SK-N-SH (cell line): ENCODE data around the gene ANO2. TPM values are rescaled to one million over a fixed set of nuclear protein-coding genes. Genes with fewer than 3 reads are reported as not detected.

ENCODE experiments used
- CTCF ChIA-PET: fragments of 300-600, 350-600 bp; formaldehyde crosslinking; extraction: SDS; loops from one replicate; lab custom pipeline; 2021; lab: Yijun Ruan, JAX
- POLR2A ChIA-PET: fragments of 350-600 bp; sonication (Branson Sonifier 250); formaldehyde crosslinking; extraction: SDS; loops from one replicate; lab custom pipeline; 2020; ENCODE audit warnings: antibody characterized with exemption, inconsistent platforms; lab: Yijun Ruan, JAX
- DNase-seq: peaks from one replicate; pipeline ENCODE4 v3.0.0; 2012
- H2AFZ ChIP-seq: fragments of 200-600 bp; sonication (generic); 2 replicates; pipeline ENCODE4 v1.8.1; 2016; ENCODE audit warnings: antibody characterized with exemption, mild to moderate bottlenecking, low read depth
- H3F3A ChIP-seq: fragments of 200-600 bp; sonication (generic); replicated peaks from 2 replicates; pipeline ENCODE3; 2016; ENCODE audit warnings: antibody characterized with exemption, mild to moderate bottlenecking; ENCODE audit not compliant: insufficient read depth
- H3K27ac ChIP-seq, 2 experiments: fragments of 200-500 bp in 1 of 2; fragments of 200-600 bp in 1 of 2; sonication (Bioruptor generic) in 1 of 2; sonication (generic), shearing (Covaris generic) in 1 of 2; 2 replicates each; pipeline versions ENCODE4 v1.5.1 to v1.6.1; 2014 to 2016; ENCODE audit warnings: low read depth in 2 of 2, inconsistent platforms in 1 of 2, low read length in 1 of 2, mild to moderate bottlenecking in 1 of 2, mixed read lengths in 1 of 2
- H3K27me3 ChIP-seq: fragments of 200-600 bp; sonication (generic), shearing (Covaris generic); 2 replicates; pipeline ENCODE4 v1.6.1; 2016; ENCODE audit warnings: mixed run types; ENCODE audit not compliant: insufficient read depth
- H3K36me3 ChIP-seq, 2 experiments: fragments of 200-500 bp in 1 of 2; fragments of 200-600 bp in 1 of 2; sonication (Bioruptor generic) in 1 of 2; sonication (generic) in 1 of 2; replicated peaks in 1 of 2; 2 replicates each; pipeline versions ENCODE3 to v1.5.1; 2014 to 2016; ENCODE audit warnings: low read length in 1 of 2, mild to moderate bottlenecking in 1 of 2; ENCODE audit not compliant: insufficient read depth in 2 of 2, control insufficient read depth in 1 of 2
- H3K4me1 ChIP-seq, 2 experiments: fragments of 200-500 bp in 1 of 2; fragments of 200-600 bp in 1 of 2; sonication (Bioruptor generic) in 1 of 2; sonication (generic), shearing (Covaris generic) in 1 of 2; 2 replicates each; pipeline versions ENCODE4 v1.5.1 to v1.6.1; 2014 to 2016; ENCODE audit warnings: low read depth in 1 of 2, low read length in 1 of 2, mixed run types in 1 of 2; ENCODE audit not compliant: insufficient read depth in 2 of 2, control insufficient read depth in 1 of 2
- H3K4me2 ChIP-seq: fragments of 200-600 bp; sonication (generic), shearing (Covaris generic); 2 replicates; pipeline ENCODE4 v1.6.1; 2017; ENCODE audit warnings: mixed run types
- H3K4me3 ChIP-seq, 2 experiments: fragments of 200-500 bp in 1 of 2; fragments of 200-600 bp in 1 of 2; sonication (Bioruptor generic) in 1 of 2; sonication (generic), shearing (Covaris generic) in 1 of 2; 2 replicates each; pipeline versions ENCODE4 v1.5.1 to v1.8.1; 2014 to 2016; ENCODE audit warnings: low read depth in 2 of 2, inconsistent platforms in 1 of 2, low read length in 1 of 2, mild to moderate bottlenecking in 1 of 2, mixed read lengths in 1 of 2, moderate library complexity in 1 of 2
- H3K79me2 ChIP-seq: fragments of 200-600 bp; sonication (generic); 2 replicates; pipeline ENCODE4 v1.8.1; 2017; ENCODE audit warnings: mild to moderate bottlenecking; ENCODE audit not compliant: insufficient read depth
- H3K9ac ChIP-seq: fragments of 200-600 bp; sonication (generic); 2 replicates; pipeline ENCODE4 v1.6.1; 2017; ENCODE audit warnings: mixed run types
- H3K9me2 ChIP-seq: fragments of 200-600 bp; sonication (generic); 2 replicates; pipeline ENCODE4 v1.6.1; 2017; ENCODE audit warnings: mixed run types
- H3K9me3 ChIP-seq: fragments of 200-600 bp; sonication (generic); 2 replicates; pipeline ENCODE4 v1.6.1; 2017; ENCODE audit warnings: mixed run types, mild to moderate bottlenecking, moderate library complexity
- H4K20me1 ChIP-seq: fragments of 200-600 bp; sonication (generic); 2 replicates; pipeline ENCODE4 v1.6.1; 2017; ENCODE audit warnings: mild to moderate bottlenecking, mixed run types; ENCODE audit not compliant: insufficient read depth
- EP300 ChIP-seq, 2 experiments: IDR thresholded peaks; 2 replicates each; pipeline versions ENCODE4 v1.4.0 to v1.6.1; 2012; ENCODE audit warnings: borderline replicate concordance in 1 of 2, low read depth in 1 of 2, low read length in 1 of 2
- FOXM1 ChIP-seq: IDR thresholded peaks from 2 replicates; pipeline ENCODE4 v1.4.0; 2012; ENCODE audit warnings: low read depth, mild to moderate bottlenecking
- GATA2 ChIP-seq: sonication (generic); formaldehyde crosslinking; IDR thresholded peaks from 2 replicates; pipeline ENCODE4 v1.5.0; 2020; ENCODE audit warnings: mild to moderate bottlenecking, missing genetic modification reagents
- IRF3 ChIP-seq: fragments of 150-350 bp; IDR thresholded peaks from 2 replicates; pipeline ENCODE4 v1.6.1; 2016; ENCODE audit warnings: mild to moderate bottlenecking, low read depth, low read length
- JUND ChIP-seq: IDR thresholded peaks from 2 replicates; pipeline ENCODE4 v1.4.0; 2012
- MEF2A ChIP-seq: IDR thresholded peaks from 2 replicates; pipeline ENCODE4 v1.4.0; 2012; ENCODE audit warnings: low read depth, borderline replicate concordance
- MXI1 ChIP-seq: IDR thresholded peaks from 2 replicates; pipeline ENCODE4 v1.6.1; 2012; ENCODE audit warnings: mild to moderate bottlenecking, low read depth, low read length, improper control_type of control experiment
- NFIC ChIP-seq: IDR thresholded peaks from 2 replicates; pipeline ENCODE4 v1.4.0; 2012; ENCODE audit warnings: borderline replicate concordance
- PBX3 ChIP-seq: IDR thresholded peaks from 2 replicates; pipeline ENCODE4; 2012
- POLR2AphosphoS5 ChIP-seq: IDR thresholded peaks from 2 replicates; pipeline ENCODE4 v1.6.1; 2012; ENCODE audit warnings: low read depth, low read length
- RCOR1 ChIP-seq: fragments of 150-350 bp; IDR thresholded peaks from 2 replicates; pipeline ENCODE4 v1.6.1; 2017; ENCODE audit warnings: antibody characterized with exemption, low read length
- RFX5 ChIP-seq: IDR thresholded peaks from 2 replicates; pipeline ENCODE4 v1.6.1; 2012; ENCODE audit warnings: mild to moderate bottlenecking, improper control_type of control experiment, low read length
- TCF12 ChIP-seq: IDR thresholded peaks from 2 replicates; pipeline ENCODE4 v1.4.0; 2012
- YY1 ChIP-seq: IDR thresholded peaks from 2 replicates; pipeline ENCODE4 v1.4.0; 2012; ENCODE audit warnings: low read depth, mild to moderate bottlenecking
- WGBS: methylation state at CpG from one replicate; pipeline ENCODE4 v1.1.6; 2017; ENCODE audit warnings: low lambda C conversion rate; 5-methylcytosine and 5-hydroxymethylcytosine counted together
- polyA plus RNA-seq, 3 experiments: library from polyadenylated mRNA; depleted of rRNA; stranded (reverse); fragments of >200 nt; gene quantifications; 2 replicates each; pipeline ENCODE4 v1.2.3, GENCODE V29; 2012
- TF ChIP-seq, protein P1 (sequence below): IDR thresholded peaks from 2 replicates; pipeline ENCODE4 v1.6.1; 2012; ENCODE audit warnings: mild to moderate bottlenecking, low read depth, low read length, moderate library complexity
- TF ChIP-seq, protein P2 (sequence below): IDR thresholded peaks from 2 replicates; pipeline ENCODE4 v1.4.0; 2012; ENCODE audit warnings: low read depth, borderline replicate concordance
- TF ChIP-seq, protein P3 (sequence below): IDR thresholded peaks from 2 replicates; pipeline ENCODE4 v1.4.0; 2012; ENCODE audit warnings: low read depth, borderline replicate concordance

The ANO2 gene
- polyA plus RNA-seq, 1 of the 3 experiments (the other 2 are of a cell fraction): not detected

DNA sequence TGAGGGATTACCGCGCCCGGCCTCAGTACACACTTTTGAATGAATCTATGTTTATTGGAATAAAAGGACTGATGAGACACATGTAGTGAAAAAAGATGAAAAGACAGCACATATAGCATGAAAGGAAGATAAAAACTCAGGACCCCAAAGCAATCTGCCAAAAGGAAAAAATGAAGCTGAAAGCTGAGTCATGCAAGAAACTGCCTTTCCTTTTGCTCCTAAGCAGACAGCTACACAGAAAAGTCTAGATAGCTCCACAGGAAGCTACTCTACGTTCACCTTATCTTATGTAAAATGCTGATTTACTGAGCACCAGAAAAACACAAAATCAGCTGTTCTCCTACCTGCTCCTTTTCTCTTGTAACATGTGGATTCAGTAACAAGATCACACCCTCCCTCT lies 384.8 kb downstream of the ANO2 start (continued):
- TF ChIP-seq, protein P1, sequence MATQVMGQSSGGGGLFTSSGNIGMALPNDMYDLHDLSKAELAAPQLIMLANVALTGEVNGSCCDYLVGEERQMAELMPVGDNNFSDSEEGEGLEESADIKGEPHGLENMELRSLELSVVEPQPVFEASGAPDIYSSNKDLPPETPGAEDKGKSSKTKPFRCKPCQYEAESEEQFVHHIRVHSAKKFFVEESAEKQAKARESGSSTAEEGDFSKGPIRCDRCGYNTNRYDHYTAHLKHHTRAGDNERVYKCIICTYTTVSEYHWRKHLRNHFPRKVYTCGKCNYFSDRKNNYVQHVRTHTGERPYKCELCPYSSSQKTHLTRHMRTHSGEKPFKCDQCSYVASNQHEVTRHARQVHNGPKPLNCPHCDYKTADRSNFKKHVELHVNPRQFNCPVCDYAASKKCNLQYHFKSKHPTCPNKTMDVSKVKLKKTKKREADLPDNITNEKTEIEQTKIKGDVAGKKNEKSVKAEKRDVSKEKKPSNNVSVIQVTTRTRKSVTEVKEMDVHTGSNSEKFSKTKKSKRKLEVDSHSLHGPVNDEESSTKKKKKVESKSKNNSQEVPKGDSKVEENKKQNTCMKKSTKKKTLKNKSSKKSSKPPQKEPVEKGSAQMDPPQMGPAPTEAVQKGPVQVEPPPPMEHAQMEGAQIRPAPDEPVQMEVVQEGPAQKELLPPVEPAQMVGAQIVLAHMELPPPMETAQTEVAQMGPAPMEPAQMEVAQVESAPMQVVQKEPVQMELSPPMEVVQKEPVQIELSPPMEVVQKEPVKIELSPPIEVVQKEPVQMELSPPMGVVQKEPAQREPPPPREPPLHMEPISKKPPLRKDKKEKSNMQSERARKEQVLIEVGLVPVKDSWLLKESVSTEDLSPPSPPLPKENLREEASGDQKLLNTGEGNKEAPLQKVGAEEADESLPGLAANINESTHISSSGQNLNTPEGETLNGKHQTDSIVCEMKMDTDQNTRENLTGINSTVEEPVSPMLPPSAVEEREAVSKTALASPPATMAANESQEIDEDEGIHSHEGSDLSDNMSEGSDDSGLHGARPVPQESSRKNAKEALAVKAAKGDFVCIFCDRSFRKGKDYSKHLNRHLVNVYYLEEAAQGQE: no peak
- TF ChIP-seq RCOR1 (no peak), YY1 (no peak)

DNA sequence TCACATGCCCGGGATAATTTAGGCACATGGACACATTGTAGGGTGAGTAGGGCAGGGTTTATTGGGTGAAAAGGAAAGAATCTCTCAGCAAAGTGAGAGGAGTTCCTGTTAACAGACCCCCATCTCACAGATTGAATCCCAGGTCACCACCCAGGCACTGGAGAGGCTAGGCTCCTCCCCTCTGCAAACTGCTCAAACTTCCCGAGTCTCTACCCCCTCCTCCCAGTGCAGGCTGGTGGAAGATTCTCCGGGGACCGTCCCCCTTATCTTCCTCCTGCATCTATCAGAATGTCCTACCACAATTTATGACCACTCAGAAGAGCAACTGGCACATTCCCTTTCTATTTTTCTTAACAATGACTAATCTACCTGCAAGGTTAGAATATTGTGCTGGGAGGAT lies 387.2 kb downstream of the ANO2 start:
- H3K9me3 ChIP-seq: no peaks in the 10 kb centered on the region
- no peak overlapping the region for H3K4me3 ChIP-seq
- H3F3A ChIP-seq: no peaks in the 10 kb centered on the region
- DNase-seq: no peak
- no peaks in the 10 kb centered on the region for H4K20me1 ChIP-seq
- no peaks in the 10 kb centered on the region for H3K79me2 ChIP-seq
- H3K4me1 ChIP-seq: no peaks in the 10 kb centered on the region
- H3K27ac ChIP-seq: no peak overlapping the region
- POLR2A ChIA-PET: no interaction called here
- 6% methylated on average over 4 of the region's 4 CpGs for WGBS
- TF ChIP-seq IRF3 (no peak), RFX5 (no peak), EP300 (IDR thresholded peaks at IDR 0.05; ENCODE audit: borderline replicate concordance in 1 of 2, low read depth in 1 of 2, low read length in 1 of 2) (no peak), TCF12 (no peak), PBX3 (no peak), JUND (no peak), FOXM1 (no peak), POLR2AphosphoS5 (no peak), MXI1 (no peak), MEF2A (no peak), NFIC (no peak), RCOR1 (no peak), GATA2 (no peak)
- TF ChIP-seq, protein P2, sequence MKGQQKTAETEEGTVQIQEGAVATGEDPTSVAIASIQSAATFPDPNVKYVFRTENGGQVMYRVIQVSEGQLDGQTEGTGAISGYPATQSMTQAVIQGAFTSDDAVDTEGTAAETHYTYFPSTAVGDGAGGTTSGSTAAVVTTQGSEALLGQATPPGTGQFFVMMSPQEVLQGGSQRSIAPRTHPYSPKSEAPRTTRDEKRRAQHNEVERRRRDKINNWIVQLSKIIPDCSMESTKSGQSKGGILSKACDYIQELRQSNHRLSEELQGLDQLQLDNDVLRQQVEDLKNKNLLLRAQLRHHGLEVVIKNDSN: no peak
- TF ChIP-seq, protein P3, sequence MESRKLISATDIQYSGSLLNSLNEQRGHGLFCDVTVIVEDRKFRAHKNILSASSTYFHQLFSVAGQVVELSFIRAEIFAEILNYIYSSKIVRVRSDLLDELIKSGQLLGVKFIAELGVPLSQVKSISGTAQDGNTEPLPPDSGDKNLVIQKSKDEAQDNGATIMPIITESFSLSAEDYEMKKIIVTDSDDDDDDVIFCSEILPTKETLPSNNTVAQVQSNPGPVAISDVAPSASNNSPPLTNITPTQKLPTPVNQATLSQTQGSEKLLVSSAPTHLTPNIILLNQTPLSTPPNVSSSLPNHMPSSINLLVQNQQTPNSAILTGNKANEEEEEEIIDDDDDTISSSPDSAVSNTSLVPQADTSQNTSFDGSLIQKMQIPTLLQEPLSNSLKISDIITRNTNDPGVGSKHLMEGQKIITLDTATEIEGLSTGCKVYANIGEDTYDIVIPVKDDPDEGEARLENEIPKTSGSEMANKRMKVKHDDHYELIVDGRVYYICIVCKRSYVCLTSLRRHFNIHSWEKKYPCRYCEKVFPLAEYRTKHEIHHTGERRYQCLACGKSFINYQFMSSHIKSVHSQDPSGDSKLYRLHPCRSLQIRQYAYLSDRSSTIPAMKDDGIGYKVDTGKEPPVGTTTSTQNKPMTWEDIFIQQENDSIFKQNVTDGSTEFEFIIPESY: no peak
- TF ChIP-seq, protein P1: no peak
- TF ChIP-seq, all 33 proteins: peak for 0
- peaks cover 32% of the 10 kb centered on the region for H3K27me3 ChIP-seq
- H3K36me3 ChIP-seq: no peaks in the 10 kb centered on the region
- H3K9me2 ChIP-seq: no peaks in the 10 kb centered on the region
- no peak overlapping the region for H3K4me2 ChIP-seq
- no peak overlapping the region for H2AFZ ChIP-seq
- CTCF ChIA-PET: interaction anchor here (0.7 kb wide), 1 partner anchor 188 kb away, joined by 3 read pairs; no protein-coding TSS in a partner anchor
- no peak overlapping the region for H3K9ac ChIP-seq
